ENCODE results near the gene MUC7.

- TF ChIP-seq POLR2AphosphoS5 (IDR thresholded peaks at IDR 0.05; ENCODE audit: low read depth, low read length), result no peak
- TF ChIP-seq TAF1 (IDR thresholded peaks at IDR 0.05; ENCODE audit: borderline replicate concordance, insufficient read depth, low read length), result no peak
- no peak for TF ChIP-seq REST (IDR thresholded peaks at IDR 0.05; ENCODE audit: insufficient read depth in 1 of 2, low read depth in 2 of 2, low read length in 2 of 2)
- TF ChIP-seq FOXP2 (optimal IDR thresholded peaks at IDR 0.05; ENCODE audit: borderline replicate concordance, extremely low read depth, extremely low read length, insufficient read depth), result no peak
- no peak for TF ChIP-seq SIN3A (IDR thresholded peaks at IDR 0.05; ENCODE audit: borderline replicate concordance, insufficient read depth, low read length)
Measured at GRCh38 chr4:70442474-70442873, 29.5 kb upstream of the MUC7 start.
